NB4 (cell line): ENCODE results near the gene CYP4B1.

Experiments used
- POLR2A ChIP-seq: IDR thresholded peaks from 2 replicates; pipeline ENCODE4 v1.6.1; 2011; ENCODE audit warnings: mild to moderate bottlenecking; ENCODE audit not compliant: insufficient read length; ENCODE audit errors: extremely low read depth
- TF ChIP-seq, protein P1 (sequence below): IDR thresholded peaks from one replicate; pipeline ENCODE4 v1.5.1; 2012; ENCODE audit warnings: low read depth, low read length

DNA sequence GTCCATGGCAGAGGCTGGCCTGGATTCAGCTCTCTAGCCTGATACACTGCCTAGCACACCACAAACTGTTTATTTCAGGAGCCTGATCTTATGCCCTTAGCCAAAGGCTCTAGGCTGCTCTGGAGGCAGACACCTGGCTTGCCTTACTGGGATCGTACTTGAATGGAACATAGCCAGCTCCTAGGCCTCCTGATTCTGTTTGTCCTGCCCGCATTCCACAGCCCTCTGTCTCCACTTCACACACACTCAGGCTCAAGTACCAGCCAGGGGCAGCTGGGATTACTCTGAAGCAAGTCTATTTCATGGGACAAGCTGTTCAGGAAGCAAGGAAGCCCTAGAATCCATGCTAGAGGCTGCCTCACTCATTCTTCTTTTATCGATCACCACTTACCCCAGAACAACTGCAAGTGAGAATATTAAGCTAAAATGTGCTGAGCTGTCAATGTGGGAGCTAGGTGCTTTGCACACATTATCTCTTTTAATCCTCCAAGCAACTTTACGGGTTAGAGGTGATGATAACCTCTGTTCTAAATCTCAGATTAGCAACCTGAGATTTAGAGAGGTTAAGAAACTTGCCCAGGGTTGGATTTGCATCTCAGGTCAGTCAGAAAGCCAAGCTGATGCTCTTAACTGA lies 31.1 kb upstream of the CYP4B1 start:
- TF ChIP-seq, protein P1, sequence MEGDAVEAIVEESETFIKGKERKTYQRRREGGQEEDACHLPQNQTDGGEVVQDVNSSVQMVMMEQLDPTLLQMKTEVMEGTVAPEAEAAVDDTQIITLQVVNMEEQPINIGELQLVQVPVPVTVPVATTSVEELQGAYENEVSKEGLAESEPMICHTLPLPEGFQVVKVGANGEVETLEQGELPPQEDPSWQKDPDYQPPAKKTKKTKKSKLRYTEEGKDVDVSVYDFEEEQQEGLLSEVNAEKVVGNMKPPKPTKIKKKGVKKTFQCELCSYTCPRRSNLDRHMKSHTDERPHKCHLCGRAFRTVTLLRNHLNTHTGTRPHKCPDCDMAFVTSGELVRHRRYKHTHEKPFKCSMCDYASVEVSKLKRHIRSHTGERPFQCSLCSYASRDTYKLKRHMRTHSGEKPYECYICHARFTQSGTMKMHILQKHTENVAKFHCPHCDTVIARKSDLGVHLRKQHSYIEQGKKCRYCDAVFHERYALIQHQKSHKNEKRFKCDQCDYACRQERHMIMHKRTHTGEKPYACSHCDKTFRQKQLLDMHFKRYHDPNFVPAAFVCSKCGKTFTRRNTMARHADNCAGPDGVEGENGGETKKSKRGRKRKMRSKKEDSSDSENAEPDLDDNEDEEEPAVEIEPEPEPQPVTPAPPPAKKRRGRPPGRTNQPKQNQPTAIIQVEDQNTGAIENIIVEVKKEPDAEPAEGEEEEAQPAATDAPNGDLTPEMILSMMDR, result no peak
- no peak for TF ChIP-seq POLR2A
